ENCODE measurements around the gene FOXC1. TPM values are rescaled to one million over a fixed set of nuclear protein-coding genes. Genes with fewer than 3 reads are reported as not detected.

The FOXC1 gene
- total and polyA plus RNA-seq, 2 of the 13 experiments (the other 11 are each of a cell fraction or from before 2014, with no cell fraction given) = 0.44 to 0.55 TPM

- TF ChIP-seq TCF12 (IDR thresholded peaks at IDR 0.05) (no peak), TCF12 (CRISPR knock-in tag; IDR thresholded peaks at IDR 0.05) (0 out of 2 replicates have a peak, but pooled peaks have one; percentile 11), ZNF546 (CRISPR knock-in tag; conservative IDR thresholded peaks at IDR 0.05) (no peak), ZNF780A (CRISPR knock-in tag; IDR thresholded peaks at IDR 0.05) (no peak), ZNF138 (CRISPR knock-in tag; IDR thresholded peaks at IDR 0.05; ENCODE audit: low read depth) (no peak), ZBTB26 (CRISPR knock-in tag; IDR thresholded peaks at IDR 0.05; ENCODE audit: borderline replicate concordance) (no peak), FOXO4 (CRISPR knock-in tag; conservative IDR thresholded peaks at IDR 0.05) (no peak), HNRNPL (IDR thresholded peaks at IDR 0.05; ENCODE audit: low read depth, low read length) (no peak), RBAK (CRISPR knock-in tag; IDR thresholded peaks at IDR 0.05) (no peak), KAT8 (CRISPR knock-in tag; IDR thresholded peaks at IDR 0.05) (0 out of 2 replicates have a peak, but pooled peaks have one; percentile 25), ATF7-NPFF (CRISPR knock-in tag; IDR thresholded peaks at IDR 0.05; ENCODE audit: low read depth) (peak; percentile 39; the same call in 1 of the 2 replicates), ZNF367 (CRISPR knock-in tag; IDR thresholded peaks at IDR 0.05; ENCODE audit: borderline replicate concordance) (no peak), GTF2F1 (IDR thresholded peaks at IDR 0.05; ENCODE audit: low read length) (no peak), SALL1 (CRISPR knock-in tag; IDR thresholded peaks at IDR 0.05) (peak; percentile 5; the same call in 1 of the 2 replicates), CREBL2 (CRISPR knock-in tag; IDR thresholded peaks at IDR 0.05; ENCODE audit: borderline replicate concordance) (no peak), ZNF441 (CRISPR knock-in tag; IDR thresholded peaks at IDR 0.05; ENCODE audit: borderline replicate concordance) (0 out of 2 replicates have a peak, but pooled peaks have one; percentile 42), ZNF770 (CRISPR knock-in tag; IDR thresholded peaks at IDR 0.05) (peak; percentile 74; the same call in 1 of the 2 replicates), FOXK2 (IDR thresholded peaks at IDR 0.05) (no peak), MLXIP (CRISPR knock-in tag; IDR thresholded peaks at IDR 0.05; ENCODE audit: borderline replicate concordance) (no peak), MXI1 (IDR thresholded peaks at IDR 0.05; ENCODE audit: borderline replicate concordance, low read depth, low read length) (no peak)
Measured at GRCh38 chr6:1609648-1610496, at the start of gene FOXC1 (continued).

Data from HepG2 (cell line).